Measurements from ENCODE around the gene KREMEN1.

Gene KREMEN1

GRCh38 chr22:29126670-29127395, 54.0 kb downstream of the KREMEN1 start:
- no peak for DNase-seq (ENCODE audit: low read depth in 1 of 2, low spot score in 1 of 2)

GRCh38 chr22:29128891-29129807, 56.3 kb downstream of the KREMEN1 start:
- no peak for DNase-seq (ENCODE audit: low read depth in 1 of 2, low spot score in 1 of 2)

DNA sequence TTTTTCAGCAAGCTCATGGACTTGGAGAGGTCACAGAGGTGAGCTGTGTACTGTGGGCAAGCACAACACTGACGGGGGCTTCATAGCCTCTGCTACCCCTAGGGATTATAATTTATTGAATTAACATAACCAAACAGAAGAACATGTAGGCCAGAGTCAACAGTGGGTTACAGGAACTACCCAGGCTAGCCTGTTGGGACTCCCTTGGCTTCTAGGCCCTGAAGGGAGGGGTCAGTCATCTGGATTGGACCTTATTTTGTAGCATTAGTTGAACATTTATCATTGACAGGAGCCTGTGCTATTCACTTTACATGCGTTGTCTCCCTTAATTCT, 56.9 kb downstream of the KREMEN1 start:
- no peak for DNase-seq (ENCODE audit: low read depth in 1 of 2, low spot score in 1 of 2)

- no peak for DNase-seq (ENCODE audit: low read depth in 1 of 2, low spot score in 1 of 2)
Observed at GRCh38 chr22:29130476-29130875, 57.6 kb downstream of the KREMEN1 start.

DNA sequence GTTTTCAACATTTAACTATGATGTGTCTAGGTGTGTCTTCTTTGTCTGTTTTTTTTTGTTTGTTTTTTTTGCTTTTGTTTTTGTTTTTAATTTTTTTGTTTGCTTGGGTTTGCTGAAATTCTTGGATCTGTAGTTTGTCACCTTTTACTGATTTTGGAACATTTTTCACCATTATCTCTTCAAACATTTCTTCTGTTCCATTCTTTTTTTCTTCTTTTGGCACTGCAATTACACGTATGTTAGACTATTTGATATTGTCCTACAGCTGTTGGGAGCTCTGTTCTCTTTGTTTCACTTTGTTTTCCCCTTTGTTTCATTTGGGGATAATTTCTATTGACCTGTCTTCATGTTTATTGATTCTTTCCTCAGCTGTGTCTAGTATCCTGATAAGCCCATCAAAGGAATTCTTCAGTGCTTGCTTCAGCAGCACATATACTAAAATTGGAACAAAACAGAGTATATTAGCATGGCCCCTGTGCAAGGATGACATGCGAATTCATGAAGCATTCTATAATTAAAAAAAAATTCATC, 60.8 kb downstream of the KREMEN1 start:
- DNase-seq (ENCODE audit: low read depth in 1 of 2, low spot score in 1 of 2), result no peak

DNA sequence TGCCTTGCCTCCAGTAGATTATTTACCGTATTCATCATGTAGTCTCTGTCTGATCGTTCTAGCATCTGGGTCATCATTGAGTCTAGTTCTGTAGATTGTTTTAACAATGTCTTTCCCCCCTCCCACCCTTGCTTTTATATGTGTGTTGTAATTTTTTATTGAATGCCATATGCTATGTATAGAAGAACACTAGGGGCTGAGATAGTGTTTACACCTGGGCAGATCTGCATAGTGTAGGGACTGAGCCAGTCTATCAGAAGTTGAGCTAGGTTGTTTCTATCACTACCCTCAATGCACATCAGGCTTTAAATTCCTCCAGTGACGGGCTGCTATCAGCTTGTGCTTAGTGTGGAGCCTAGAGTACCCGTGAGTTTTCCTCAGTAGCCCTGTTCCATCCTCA, 61.6 kb downstream of the KREMEN1 start:
- no peak for DNase-seq (ENCODE audit: low read depth in 1 of 2, low spot score in 1 of 2)

GRCh38 chr22:29136782-29137700, 64.2 kb downstream of the KREMEN1 start:
- DNase-seq (ENCODE audit: low read depth in 1 of 2, low spot score in 1 of 2), result no peak

- DNase-seq (ENCODE audit: low read depth in 1 of 2, low spot score in 1 of 2), result no peak
Observed at GRCh38 chr22:29138556-29139305, 65.9 kb downstream of the KREMEN1 start.

GRCh38 chr22:29139965-29140782, 67.3 kb downstream of the KREMEN1 start:
- no peak for DNase-seq (ENCODE audit: low read depth in 1 of 2, low spot score in 1 of 2)

DNA sequence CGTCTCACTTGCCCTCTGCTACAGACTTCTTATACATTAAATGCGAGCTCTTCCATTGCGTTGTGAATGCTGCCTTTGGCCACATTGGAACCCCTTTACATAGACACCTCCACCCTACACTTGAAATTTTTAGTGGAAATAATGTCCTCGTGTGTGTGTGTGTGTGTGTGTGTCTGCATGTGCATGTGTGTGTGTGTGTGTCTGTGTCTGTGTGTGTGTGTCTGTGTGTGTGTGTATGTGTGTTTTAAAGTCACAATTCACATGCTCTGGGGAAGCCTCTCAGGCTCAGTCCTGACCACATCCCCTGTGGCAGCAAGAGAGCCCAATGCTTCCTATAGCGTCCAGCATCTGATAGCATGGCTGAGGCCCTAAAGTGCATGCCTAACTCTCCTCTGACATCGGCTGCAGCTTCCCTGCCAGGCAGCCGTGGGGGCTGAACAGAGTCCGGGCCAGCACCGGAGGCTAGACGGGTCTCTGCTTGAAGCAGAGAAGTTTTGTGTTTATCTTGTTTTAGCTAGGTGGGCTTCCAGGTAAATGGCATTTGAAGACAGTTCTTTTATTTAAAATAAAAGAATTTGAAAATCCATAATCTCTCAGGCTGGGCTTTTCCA, 68.3 kb downstream of the KREMEN1 start:
- no peak for DNase-seq (ENCODE audit: low read depth in 1 of 2, low spot score in 1 of 2)

GRCh38 chr22:29142116-29142515, 69.3 kb downstream of the KREMEN1 start:
- no peak for DNase-seq (ENCODE audit: low read depth in 1 of 2, low spot score in 1 of 2)

- no peak for DNase-seq (ENCODE audit: low read depth in 1 of 2, low spot score in 1 of 2)
Observed at GRCh38 chr22:29143941-29144785, 71.3 kb downstream of the KREMEN1 start.

DNA sequence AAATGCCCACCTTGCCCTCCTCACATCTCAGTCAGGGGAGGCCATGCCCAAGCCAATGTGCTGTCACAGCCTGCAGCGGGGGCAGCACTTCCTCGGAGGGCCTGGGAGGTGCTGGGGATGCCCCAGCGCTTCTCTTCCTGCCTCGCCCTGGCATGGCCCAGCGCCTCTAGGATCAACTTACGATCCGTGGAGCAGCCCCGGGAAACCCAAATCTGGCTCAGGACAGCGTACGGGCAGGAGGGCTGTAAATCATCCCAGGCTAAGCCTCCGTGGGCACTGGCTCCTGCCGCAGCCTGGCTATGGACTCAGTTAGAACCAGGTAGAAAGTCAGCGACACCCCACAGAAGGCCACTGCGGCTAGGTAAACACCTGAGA, 71.9 kb downstream of the KREMEN1 start:
- DNase-seq (ENCODE audit: low read depth in 1 of 2, low spot score in 1 of 2), result no peak

GRCh38 chr22:29145321-29146072, 72.7 kb downstream of the KREMEN1 start:
- no peak for DNase-seq (ENCODE audit: low read depth in 1 of 2, low spot score in 1 of 2)

DNA sequence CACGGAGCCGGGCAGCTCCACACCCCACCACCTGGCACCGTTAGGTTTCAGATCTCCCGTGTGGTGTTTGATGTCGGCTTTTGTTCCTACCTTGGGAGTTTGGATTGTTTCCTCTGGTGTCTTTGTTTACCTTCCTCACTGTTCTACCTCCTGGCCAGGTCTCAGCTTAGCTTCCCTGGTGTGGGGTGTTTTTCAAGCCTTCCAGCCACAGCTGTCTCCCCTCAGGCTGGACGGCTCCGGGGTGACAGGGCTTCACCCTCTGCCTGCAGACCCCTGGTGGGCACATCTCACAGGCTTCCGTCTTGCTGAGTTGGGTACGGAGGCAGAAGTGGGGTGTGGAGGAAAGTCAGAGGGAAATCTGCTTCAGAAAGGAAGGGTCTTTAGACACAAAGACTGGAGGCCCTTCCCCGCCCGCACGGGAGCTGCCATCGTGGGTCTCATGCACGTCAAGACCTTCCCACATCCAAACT, 73.3 kb downstream of the KREMEN1 start:
- no peak for DNase-seq (ENCODE audit: low read depth in 1 of 2, low spot score in 1 of 2)

- no peak for DNase-seq (ENCODE audit: low read depth in 1 of 2, low spot score in 1 of 2)
Observed at GRCh38 chr22:29146771-29147170, 73.9 kb downstream of the KREMEN1 start.

DNA sequence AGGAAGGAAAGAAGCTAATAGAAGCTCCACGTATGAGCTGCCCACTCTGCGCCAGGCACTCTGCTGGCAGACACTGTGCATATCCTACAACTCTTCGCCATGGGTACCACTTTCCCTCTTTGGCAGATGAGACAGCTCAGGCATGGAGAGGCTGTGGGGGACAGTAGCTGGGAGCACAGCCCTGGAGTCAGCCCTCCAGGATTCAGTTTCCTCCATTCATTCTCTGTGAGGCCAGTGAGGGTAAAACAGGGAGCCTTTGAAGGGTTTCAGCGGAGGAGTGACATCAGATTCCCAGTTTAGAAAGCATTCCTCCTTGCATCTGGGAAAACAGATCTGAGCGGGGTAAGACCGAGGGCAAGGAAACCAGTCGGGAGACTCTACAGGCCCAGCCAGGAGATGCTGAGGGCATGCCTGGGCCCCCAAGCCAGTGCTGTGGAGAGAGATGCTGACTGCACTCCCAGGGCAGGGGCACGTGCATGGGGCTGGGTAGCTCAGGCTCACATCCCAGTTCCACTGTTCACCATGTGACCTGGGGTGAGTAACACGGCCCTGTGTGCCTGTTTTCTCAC, 74.6 kb downstream of the KREMEN1 start:
- no peak for DNase-seq (ENCODE audit: low read depth in 1 of 2, low spot score in 1 of 2)
